CD4-positive, alpha-beta T cell treated with Interleukin-6 for 4 hours (primary cell): ENCODE measurements around the gene PRKAG2.
"Not testable (repeated sequence)": the region's sequence is repeated elsewhere in the genome, so short reads cannot be mapped to it uniquely, and the experiment has no call there.

ENCODE experiments used
- DNase-seq: peaks from one replicate; pipeline ENCODE4 v3.0.0-alpha.2; 2020; ENCODE audit warnings: mixed read lengths

Gene PRKAG2

DNA sequence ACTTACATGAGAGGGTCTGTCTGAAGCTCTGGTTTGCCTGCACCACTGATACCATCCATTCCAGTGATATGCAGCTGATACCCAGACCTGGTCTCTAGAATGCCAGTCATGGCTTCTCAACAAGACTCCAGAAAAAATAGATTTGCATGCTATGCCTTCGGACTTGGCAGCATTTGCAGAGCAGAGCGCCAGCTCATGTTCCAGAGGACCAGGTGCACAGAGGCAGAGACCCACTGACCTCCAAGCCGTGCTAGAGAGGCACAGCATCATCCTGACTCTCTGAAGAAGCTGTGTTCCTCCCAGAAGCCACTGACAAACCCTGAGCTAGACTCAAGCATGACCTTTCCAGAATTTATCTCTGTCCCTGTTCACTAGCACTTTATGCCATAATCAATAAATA is 6.9 kb upstream of the PRKAG2 start:
- DNase-seq: no peak

DNA sequence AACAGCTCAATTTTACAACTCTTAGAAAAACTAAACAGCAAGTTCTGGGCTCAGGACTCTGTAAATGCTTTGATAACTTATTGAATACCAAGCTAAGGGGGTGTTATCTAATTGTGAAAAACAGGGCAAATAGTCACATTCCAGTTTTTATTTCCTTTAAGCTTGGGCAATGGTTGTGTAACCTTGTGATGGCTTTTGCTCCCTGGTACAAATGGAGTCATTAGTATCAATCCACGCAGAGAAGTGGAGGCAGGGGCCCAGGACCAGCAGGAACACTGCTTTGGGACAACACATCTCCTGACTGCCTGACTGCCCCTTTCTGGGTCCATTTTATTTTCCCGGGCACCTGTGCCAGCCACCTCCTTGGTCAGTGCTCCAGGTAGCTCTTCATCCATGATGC is 5.8 kb upstream of the PRKAG2 start:
- no peak for DNase-seq

DNA sequence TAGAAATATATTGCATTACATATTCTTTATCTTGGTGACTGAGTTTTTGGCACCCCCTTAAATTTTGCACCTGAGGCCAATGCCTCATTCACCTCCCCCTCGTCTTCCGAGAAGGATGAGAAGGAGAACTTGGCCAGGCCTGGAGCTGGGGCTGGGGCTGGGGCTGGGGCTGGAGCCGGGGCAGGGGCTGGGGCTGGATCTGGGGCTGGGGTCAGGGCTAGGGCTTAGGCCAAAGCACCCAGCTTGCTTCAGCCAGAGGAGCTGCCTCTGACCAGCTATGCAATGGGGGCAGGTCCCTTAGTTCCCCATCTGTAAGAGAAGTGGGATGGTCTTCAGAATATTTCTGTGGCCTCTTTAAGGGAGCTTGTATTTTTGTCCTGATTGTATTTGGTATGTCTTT is 3.8 kb upstream of the PRKAG2 start:
- no peak for DNase-seq

- DNase-seq: no peak
These were observed 1.3 kb upstream of the PRKAG2 start for GRCh38 chr7:151877911-151878835.

DNA sequence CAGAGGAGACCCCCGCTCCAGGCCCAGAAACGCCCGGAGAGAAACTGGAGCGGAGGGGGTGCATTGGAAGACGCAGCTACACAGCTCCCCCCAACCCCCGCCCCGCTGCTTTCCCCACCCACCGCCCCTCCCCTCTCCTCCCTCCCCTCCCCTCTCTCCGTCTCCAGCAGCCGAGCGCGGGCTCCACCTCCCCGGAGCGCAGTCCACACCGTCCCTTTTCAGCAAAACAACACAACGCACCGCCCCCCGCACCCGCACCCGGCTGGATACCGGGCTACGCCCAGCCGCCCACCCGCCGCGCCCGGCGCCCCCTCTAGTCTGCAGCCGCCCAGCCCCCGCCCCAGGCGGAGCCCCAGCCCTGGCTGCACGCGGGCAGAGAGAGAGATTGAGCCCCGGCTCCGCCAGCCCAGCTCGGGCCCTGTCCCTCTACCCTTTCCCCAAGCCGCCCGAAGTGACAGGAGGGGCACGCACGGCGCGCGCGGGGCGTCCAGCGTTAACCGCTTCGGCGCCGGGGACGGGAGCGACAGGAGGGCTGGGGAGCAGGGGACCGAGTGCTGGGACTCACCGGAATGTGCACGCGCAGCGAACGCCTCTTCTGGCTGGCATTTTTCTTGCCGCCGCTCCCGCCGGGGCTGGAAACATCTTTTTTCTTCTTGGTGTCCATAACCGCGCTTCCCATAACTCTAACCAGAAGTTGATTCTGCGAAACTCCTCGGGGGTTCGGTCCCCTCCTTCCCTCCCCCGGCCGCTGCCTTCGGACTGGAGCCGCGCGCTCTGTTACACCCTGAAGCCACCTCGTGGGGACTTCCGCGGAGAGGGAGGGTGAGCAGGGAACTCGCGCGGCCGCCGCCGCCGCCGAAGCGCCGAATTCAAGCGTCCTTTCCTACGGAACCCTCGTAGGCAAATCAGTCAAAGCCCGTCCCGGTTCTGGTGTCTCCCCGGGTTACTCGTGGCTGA is 695 bp downstream of the PRKAG2 start:
- peak; percentile 85 for DNase-seq

DNA sequence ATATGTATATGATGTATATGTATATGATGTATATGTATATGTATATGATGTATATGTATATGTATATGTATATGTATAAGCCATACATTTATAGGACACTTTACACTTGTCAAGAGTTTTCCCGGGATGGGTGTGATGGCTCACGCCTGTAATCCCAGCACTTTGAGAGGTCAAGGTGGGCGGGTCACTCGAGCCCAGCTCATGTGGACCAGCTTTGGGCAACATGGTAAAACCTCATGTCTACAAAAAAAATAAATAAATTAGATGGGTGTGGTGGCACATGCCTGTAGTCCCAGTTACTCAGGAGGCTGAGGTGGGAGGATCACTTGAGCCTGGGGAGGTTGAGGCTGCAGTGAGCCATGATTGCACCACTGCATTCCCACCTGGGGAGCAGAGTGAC is 2.4 kb downstream of the PRKAG2 start:
- not testable (repeated sequence) for DNase-seq

DNA sequence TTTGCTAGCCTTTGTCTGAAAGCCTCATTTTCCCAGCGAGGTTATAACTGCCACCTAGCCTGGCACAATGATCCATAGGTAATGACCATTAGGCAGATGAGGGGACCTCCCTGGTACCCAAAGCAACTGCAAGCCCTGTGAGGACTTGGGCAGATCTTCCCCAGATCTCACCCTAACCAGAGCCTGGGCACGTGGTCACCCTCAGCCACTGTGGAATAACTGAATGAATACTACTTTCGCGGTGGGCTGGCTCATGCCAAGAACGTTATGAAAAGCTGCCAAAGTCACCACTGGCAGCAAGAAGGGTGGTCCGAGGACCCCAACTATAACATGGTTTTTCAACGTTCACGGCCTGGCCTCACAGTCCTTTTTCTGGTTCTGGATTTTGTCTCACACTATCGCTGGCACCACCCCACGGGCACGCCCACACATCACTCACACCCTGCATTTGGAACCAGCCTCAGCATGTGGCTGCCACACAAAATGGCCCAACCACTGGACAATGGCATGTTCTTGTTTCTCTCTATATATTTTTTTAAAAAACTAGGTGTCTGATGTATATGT is 3.4 kb downstream of the PRKAG2 start:
- no peak for DNase-seq

DNA sequence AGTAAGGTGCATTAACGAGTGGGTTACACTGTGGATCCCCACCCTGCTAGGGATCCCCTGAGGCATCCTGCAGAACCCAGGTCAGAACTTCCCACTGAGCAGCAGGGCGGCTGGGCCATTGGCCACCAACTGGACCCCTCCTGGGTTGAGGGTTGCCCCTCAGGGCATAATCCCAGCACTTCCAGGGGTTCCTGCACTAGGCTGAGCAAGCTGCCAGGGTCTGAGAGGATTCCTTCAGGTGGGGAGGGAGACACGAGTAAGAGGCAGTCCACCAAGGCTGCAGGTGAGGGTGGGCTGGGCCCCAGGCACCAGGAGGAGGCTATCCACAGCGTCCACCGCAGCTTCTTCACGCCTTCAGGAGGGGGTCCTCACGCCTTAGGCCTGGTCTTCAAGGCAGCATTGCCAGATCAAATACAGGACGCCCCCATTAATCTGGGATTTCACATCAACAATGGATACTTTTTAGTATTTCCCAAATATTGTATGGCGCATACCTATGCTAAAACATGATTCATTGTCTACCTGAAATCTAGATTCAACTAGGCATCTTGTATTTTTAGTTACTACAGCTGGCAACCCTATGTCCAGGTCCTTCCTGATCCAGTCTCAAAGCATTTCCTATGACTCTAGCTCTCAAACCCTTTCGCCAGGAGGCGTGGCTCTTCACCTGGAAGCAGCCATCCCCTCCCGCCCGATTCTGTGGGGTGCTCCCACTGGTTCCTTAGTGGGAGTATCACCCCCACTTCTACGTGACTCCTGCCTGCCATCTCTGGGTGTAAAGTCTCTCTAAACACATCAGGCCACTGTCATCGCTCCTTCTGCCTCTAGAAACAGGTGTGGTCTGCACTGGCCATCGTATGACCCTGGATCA is 4.1 kb downstream of the PRKAG2 start:
- DNase-seq: no peak

- DNase-seq: no peak
These were observed 5.0 kb downstream of the PRKAG2 start for GRCh38 chr7:151871904-151872303.

DNA sequence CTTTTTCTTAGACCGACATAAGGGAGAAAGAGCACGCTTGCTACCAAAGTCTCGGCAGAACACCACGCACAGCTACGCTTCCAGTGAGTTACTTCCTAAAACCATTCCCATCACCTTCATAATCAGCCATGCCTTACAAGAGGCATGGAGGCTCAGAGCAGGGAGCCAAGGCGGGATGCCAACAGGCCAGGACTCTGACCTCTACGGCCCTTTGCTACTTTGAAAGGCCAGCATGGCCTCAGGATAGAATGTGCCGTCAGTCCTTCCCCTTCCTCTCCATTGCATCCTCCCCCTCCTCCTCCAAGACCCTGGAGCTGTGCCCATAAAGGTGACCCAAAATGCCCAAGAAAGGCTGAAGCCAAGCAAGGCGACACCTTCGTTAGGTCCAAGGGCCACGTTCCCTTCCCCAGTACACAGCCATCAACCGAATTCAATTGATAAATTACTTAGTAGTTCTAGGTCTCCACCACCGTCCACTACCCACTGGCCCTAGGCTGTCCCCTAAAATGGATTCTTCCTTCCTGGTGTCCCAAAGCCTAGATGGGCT is 5.7 kb downstream of the PRKAG2 start:
- no peak for DNase-seq

DNA sequence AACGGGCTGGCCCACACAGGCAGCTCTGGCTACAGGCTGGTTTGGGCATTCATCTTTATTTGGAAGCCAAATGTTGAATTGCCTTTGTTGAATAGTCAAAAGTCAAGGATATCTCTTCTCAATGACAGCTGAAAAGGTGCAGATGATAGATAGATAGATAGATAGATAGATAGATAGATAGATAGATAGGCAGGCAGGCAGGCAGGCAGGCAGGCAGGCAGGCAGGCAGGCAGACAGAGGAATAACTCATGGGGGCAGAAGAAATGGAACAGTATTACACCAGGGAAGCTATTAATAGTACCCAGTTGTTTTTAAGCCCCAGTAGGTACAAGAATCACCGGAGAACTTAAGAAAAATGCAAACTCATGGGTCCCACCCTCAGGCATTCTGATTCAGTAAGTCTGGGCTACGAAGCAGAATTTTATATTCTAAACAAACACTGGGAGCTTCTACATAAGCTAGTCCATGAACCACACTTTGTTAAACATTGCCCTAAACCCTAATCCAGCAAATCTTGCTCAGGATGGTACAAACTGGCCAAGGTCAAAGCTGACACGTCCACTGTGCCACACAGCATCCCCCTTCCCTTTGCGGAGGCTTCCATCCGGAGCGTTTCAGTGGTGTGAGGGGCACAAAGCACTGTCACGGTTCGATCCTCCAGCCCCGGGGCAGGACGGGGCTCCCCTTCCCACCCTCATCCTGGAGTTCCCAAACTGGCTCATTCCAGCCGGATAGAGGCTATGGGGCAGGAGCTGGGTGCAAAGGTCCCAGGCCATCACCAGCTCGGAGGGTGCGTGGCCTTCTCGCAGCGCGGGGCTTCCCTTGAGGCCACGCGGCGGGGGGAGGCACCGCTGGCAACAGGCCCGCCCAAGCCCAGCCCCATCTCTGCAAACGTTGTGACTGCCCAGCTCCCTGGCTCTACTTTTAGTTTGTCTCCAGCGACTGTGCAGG is 6.7 kb downstream of the PRKAG2 start:
- DNase-seq: no peak

DNA sequence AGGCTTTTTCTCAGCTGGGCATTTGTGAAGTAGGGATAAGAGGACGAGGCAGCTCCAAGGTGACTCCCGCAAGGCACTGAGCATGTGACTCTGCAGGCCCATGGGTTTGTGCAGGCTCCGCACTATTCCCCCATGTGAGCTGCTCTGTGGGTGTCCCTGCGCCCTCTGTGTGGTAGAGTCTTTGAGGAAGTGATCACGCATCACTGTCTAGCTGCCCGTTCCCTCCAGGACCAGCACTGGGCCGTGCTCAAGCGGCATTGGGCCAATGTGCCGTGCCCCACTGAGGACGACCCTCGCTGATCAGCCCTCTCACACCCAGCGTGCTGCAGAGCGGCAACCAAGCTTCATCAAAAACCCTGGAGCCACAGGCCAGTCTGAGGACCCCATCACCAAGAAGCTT is 7.5 kb downstream of the PRKAG2 start:
- DNase-seq: no peak

DNA sequence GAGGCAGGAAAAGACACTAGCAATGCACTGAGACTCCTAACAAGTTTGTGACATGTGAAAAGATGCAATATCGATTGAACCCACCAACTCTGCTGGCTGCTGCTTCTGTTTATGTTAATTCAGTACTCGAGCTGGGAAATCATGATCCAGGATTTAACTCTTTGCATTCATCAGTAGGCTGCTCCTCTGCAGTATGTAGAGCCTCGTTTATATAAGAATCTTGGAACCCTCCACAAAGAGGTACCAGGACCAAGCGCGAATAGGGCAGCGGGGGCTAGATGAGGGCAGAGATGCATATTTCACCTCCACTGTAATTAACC is 7.8 kb downstream of the PRKAG2 start:
- DNase-seq: no peak

- no peak for DNase-seq
These were observed 8.4 kb downstream of the PRKAG2 start for GRCh38 chr7:151868396-151869108.

GRCh38 chr7:151867912-151868311 is 9.0 kb downstream of the PRKAG2 start:
- DNase-seq: no peak

GRCh38 chr7:151866761-151867655 is 9.9 kb downstream of the PRKAG2 start:
- no peak for DNase-seq

DNA sequence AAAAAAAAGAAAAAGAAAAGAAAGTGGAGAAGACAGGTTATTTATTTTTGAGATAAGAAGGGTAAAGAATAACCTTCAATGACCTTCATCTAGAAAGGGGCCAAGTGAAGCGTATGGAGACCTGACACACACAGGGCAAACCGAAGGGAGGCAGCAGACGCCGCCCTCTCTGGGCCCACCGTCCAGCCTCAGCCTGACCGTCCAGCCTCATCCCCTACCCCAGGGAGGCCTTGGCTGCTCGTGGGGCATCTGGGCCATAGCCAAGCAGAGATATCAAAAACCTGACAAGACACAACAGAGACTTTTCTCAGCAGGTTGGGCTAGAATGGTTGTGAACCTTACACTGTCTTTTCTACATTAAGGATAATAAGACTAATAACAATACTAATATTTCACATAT is 10.9 kb downstream of the PRKAG2 start:
- no peak for DNase-seq

DNA sequence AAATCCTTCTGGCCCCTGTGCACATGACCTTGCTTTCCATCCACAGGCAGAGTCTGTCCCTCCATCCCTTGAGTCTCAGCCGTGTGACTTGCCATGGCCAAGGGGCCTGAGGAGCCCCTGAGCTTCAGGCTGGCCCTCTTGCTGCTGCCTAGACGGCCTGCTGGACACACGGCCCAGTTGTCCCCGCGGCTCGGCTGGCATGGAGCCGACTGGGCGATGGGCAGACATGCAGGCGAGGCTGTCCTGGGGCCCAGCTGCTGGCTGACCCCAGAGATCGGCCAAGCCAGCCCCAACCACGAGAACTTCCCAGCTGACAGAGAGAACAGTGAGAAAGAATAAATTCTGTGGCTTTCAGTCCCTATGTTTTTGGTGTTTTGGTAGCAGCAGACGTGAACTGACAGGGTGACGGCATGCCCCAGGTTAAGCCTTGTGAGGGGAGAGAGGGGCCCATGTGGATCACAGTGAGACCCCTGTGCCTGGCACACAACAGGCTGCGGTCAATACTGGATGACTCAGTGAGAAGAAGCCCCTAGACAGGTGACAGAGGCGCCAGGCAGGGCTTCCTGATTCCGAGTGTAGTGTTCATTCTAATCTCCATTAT is 11.7 kb downstream of the PRKAG2 start:
- no peak for DNase-seq

DNA sequence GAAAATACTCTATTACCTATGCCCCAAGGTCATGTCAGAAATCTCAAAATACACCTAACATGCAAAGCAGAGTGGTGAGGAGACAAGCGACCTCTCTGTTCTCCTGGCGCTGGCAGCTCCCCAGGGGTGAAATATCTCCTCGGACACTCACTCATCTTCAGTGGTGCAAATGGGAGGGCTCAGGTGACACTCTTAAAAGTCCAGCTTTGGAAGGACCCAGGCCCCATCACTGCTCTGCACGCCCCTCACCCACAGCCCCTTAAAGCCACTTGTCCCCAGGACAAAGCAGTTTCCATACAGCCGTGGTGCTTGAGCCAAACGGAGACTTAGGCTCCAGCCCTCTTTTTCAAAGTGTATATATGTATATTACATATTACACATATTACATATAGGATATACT is 12.4 kb downstream of the PRKAG2 start:
- DNase-seq: no peak
